Measurements from ENCODE around the gene ASB6.

Gene ASB6, protein sequence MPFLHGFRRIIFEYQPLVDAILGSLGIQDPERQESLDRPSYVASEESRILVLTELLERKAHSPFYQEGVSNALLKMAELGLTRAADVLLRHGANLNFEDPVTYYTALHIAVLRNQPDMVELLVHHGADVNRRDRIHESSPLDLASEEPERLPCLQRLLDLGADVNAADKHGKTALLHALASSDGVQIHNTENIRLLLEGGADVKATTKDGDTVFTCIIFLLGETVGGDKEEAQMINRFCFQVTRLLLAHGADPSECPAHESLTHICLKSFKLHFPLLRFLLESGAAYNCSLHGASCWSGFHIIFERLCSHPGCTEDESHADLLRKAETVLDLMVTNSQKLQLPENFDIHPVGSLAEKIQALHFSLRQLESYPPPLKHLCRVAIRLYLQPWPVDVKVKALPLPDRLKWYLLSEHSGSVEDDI

DNA sequence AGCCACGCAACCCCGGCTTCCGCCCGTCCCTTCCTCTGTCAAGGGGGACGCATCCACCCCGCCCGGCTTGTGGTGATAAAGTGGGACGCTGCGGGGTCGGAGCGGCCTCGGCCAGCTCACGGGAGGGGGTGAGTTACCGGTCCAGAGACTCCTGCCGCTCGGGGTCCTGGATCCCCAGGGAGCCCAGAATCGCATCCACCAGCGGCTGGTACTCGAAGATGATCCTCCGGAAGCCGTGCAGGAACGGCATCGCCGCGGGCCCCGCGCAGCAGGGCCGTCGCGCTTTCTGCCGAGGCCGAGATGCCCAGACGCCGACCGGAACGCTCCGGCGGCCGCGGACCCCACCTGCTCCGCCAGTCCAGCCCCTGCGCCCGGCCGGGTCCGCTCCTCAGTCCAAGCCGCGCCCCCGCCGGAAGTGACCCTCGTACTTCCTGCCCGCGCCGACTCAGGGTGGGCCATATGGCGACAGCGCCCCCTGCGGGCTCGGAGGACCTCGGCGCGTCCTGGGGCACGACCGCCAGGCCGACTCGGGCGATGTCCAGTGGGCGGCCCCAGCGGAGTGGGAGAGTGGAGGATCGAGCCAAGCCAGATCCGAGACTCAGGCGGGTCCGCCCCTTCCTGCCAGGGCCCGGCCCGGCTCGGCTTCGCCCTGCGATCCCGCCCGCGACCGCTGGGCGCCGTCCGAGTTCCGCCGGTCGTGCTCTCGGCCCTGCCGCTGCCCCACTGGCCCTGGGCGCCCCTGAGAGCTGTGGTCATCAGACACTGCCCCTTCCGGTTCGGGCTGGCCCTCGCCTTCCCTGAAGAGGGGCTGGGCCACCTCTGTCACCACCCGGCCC lies at the start of gene ASB6:
Gene ASB6, minus strand, starts transcription at position 402 of the 836 bp plus-strand sequence. Its CDS starts 152 bp downstream, at position 250.
- DNase-seq: peak; percentile 62

DNA sequence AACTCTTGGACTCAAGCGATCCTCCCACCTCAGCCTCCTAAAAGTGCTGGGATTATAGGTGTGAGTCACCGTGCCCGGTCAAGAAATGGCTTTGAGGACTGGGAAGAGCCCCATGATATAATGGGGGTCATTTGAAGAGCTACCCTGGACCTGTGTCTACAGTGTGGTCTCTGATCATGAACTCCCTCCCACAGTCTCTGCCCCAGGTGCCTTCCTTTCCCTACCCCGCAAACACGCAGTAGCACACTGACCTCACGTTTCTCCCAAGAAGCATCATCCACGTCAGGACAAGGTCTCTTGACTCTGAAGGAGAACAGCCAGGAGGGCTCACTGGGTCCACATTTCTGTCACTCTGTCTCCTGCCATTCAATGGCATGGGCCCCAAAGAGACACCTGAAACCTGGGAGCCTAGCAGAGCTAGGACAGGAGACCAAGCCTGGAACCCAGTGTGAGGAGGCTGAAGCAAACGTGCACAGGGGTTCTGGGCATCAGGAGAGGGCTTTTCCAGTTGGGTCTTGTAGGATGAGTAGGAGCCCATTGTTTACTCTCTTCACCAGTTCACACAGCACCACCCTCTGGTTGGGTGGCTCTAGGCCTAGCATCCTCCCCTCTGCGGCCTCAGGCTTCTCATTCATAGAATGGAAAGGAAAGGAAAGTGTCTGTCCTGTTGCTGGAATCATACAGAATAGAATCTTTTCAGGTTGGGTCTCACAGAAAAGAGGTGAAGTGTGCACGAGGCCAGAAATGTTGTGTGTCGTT lies 46.5 kb upstream of the ASB6 start:
- no peak for DNase-seq

DNA sequence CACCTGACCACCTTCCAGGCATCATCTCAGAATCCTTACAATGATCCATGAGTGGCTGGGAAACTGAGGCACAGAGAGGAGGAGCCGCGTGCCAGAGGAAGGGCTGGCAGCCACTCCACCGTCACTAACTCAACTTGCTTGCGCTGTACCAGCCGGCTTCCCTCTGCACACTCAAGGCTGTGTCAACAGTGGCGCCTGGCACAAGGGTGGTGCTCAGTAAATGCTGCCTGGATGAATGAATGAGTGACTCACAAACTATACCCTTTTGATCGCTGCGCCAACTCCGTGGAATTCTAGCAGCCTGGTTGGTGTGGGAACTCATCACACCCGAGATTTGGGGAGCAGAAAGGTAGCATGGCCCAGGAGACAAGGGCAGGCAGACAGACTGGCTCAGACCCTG lies 45.4 kb upstream of the ASB6 start:
- DNase-seq: no peak

DNA sequence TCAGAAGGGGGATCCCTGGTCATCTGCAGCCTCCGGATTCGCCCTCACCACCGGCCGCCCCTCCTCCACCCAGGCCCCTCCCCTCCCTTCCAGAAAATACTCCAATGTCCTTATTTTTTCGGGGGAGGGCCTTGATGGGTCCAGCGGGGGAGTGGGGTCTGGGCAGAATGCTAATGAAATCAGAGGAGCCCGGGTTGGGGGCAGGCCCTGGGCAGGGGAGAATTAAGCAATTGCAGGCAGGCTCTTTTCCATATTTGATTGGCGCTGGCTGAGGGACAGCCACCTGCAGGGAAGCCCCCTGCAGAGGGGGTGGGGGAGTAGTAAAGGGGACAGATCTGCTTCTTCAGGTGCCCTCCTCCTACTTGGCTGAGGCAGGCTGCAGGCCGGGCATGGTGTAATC lies 44.8 kb upstream of the ASB6 start:
- no peak for DNase-seq

DNA sequence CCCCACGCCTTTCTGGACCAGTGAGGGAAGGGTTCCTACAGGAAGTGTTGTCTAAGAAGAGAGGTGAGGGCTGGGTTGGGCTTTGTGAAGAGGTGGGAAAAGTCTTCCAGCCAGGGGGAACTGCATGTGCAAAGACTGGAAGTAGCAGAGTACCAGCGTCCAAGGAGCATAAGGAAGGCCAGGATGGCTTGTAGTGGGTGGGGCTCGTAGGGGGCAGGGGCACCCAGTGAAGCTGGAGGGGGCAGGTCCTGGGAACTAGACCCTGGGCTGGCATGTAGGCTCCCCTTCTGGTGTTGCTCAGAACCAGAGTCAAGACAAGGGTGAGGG lies 43.9 kb upstream of the ASB6 start:
- no peak for DNase-seq

DNA sequence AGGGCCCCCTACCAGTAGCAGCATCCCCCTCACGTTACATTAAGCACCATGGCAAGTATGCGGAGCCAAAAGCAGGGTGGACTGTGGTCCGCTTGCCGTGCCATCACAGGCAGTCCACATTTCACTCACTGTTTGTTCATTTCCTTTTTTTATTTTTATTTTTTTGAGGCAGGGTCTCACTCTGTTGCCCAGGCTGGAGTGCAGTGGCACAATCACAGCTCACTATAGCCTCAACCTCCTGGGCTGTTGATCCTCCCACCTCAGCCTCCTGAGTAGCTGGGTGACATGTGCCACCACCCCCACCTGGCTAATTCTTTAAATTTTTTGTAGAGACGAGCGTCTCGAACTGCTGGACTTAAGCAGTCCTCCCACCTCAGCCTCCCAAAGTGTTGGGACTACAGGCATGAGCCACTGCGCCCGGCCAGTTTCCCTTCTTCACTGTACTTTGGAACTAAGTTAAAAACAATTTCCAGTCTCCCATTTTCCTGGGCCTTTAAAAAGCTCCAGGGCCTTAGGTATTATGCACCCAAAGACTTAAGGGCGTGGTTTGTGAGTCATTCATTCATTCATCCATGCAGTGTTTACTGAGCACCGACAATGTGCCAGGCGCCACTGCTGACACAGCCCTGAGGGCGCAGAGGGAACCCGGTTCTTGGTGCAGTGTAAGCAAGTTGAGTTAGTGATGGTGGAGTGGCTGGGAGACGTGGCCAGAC lies 43.4 kb upstream of the ASB6 start:
- DNase-seq: no peak

DNA sequence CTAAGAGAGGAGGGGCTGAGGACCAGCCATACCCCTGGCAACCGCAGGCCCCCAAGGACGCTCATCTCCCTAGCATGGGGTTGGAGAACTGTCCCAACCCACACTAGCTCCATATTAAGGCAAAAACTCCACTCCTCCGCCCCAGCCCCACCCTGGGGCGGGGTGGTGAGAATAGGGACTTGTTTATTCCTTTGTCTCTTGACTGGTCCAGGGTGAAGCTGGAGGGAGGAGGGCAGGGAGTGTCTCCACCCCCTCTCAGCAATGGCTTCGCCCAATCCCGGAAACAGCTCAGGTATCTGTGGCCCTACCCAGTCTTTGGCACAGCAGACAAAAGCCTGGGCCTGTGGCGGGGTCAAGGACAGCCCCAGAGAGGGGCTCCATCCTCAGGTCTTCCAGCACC lies 40.4 kb upstream of the ASB6 start:
- DNase-seq: no peak

DNA sequence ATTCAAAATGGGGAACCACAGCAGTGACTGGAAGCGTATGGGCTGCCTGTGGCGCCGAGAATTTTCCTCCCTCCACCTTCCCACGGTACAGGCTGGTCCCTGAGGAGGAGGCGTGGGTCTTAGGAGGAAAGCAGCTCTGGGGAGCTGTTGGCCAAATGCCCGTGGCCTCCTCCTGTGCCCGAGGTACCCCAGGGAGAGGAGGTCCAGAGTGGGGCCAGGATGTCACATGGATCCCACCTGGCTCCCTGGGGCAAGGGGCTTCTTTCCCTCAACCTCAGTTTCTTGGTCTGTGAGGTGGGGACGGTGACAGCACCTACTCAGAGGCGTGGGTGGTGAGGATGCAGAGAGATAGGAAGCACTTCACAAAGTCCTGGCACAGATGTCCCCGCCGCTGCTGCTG lies 40.0 kb upstream of the ASB6 start:
- no peak for DNase-seq

DNA sequence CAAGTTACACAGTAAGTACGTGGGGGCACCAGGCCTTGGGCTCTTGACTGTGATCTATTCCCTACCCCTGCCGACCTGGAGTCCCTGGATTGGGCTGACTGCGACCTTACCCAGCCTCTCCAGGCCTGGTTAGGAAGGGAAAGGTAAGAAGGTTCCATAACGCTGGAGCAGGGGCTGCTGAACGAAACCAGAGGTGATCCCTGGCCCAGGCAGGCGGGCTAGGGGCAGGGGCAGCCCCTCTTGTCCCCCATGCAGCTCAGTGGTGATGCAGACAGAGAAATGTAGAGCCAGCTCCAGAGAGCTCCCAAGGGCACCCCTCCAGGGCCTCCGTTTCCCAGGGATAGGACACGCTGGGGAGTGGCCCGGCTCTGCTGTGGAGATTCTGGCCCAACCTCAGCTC lies 37.6 kb upstream of the ASB6 start:
- DNase-seq: no peak

DNA sequence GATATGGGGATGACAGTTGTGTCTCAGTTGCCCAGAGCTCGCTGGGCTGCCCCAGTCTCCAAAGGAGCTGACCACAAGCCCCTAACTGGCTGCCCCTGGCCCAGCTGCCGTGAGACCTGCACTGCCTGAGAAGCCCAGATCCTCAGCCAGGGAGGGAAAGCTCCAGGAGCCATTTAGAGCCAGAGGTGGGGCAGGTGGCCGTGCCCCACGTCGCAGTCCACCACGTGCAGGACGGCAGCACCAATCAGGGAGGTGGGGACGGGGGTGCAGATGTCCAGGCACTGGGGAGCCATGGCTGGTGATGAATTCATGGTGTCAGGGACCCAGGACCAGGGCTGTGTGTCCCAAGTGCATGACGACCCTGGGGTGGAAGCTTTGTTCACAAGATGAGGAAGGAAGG lies 36.9 kb upstream of the ASB6 start:
- DNase-seq: no peak

DNA sequence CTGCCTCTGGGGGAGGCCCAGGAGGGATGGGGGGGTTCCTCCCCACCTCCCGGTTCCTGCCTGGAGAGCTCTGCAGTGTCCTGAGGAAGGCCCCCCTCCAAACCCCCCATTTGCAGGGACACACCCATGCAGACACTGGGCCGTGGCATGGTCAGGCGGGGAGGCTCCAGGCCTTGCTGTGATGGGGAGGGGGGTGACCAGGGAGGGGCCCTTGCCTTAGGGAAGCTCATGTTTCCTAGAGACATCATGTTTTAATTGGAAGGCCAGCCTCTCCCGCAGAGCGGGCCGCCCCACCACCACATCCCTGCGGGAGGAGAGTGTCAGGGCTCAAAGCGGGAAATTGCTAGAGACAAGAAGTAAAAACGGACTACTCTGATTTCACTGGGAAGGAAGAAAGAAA lies 35.5 kb upstream of the ASB6 start:
- DNase-seq: no peak

DNA sequence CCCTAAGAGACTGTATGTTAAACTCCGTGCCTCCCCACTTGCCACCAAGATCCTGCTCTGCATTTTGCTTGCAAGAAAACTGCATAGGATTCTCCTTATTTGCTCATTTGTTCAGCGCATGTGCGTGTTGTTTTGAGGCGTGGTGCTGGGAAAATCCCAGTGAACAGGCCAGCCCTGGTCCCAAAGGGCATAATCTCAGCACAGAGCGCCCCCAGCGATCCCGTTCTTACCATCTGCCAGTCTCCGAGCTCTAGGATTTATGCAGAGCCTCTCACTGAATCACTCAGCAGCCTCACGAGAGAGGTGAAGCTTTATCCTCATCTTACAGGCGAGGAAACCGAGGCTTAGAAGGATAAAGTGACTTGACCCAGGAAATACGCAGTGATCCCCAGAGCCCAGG lies 35.0 kb upstream of the ASB6 start:
- DNase-seq: no peak

DNA sequence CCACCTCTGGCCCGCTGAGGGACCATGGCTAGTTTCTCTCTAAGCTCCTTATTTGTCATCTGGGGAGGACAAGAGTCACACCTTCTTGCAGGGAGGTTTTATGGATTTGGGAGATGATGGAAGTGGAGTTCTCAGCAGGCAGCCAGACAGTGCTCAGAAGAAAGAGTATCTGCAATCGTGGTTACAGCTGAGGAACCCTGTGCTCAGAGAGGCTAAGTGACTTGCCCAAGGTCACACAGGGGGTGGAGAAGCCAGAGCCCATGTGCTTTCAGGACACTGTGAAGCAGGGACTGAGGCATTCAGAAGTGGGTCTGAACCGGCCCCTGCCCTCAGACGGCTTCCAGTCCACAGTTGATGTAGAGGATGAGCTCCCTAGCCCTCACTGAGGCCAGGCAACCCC lies 34.3 kb upstream of the ASB6 start:
- DNase-seq: no peak

DNA sequence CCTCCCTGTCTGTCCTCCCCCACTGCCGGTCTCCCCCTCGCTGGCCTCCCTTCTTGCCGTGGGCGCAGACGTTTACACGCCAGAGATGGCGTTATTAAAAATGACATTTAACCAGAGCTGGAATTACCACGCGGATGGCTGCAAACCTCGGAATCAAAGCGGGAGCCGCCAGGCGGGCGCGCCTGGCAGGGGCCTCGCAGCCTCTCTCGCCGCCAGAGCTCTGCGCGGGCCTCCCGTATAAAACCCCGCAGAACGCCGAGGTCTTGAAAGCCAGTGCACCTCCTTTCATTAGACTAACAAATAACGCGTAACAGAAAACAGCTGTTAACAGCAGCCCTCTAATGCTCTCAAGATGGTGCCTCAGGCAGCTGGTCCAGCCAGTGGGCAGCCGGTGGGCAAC lies 33.7 kb upstream of the ASB6 start:
- DNase-seq: no peak

DNA sequence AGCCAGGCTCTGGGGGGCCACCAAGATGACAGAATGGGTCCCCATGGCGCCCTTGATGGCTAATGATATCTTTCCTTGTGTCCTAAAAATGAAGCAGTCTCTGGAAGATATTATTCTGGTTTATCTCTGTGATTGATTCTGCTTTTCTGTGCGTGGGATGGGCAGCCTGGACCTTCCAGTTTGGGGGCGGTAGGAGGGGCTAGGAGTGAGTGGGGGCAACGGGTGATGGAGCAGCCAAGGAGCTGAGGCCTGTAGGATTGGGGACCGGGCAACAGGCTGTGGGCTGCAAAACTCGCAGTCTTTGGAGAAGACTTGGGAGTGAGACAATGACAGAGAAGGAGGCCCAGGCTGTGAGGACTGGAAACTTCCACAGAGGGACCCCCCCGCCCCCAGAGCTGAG lies 32.3 kb upstream of the ASB6 start:
- no peak for DNase-seq

DNA sequence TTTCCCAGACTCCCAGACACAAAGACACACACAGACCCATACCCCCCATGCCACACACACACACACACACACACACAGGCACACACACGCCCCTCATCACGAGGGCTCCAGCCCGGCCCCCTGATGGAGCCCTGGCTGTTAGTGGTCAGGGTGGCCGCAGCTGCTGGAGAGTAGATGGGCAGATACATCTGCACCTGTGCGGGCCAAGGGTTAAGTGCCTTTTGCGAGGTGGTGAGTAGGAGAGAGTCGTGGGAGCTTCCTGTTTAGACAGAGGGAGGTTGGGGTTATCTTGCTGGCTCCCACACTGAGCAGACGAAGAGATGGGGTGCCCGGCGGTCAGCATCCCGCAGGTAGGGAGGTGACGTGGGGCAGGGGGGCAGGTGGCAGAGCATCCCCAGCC lies 31.7 kb upstream of the ASB6 start:
- DNase-seq: no peak

DNA sequence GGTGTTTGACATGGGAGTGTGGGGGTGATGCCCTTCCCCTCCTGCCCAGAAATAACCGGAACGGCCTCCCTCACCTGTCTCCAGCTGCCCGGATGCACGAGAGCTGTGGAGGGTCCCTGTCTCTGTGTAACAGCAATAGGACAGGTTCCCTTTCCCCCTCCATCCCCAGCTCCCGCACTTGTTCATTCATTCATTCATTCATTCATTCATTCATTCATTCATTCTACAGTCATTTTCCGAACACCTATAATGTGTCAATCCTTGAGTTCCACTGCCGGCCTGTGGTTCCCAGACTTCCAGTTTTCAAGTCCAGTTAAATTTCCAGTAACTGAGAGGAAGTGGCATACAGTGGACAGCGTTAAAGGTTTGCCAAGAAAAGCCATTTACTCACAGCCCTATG lies 30.8 kb upstream of the ASB6 start:
- no peak for DNase-seq

DNA sequence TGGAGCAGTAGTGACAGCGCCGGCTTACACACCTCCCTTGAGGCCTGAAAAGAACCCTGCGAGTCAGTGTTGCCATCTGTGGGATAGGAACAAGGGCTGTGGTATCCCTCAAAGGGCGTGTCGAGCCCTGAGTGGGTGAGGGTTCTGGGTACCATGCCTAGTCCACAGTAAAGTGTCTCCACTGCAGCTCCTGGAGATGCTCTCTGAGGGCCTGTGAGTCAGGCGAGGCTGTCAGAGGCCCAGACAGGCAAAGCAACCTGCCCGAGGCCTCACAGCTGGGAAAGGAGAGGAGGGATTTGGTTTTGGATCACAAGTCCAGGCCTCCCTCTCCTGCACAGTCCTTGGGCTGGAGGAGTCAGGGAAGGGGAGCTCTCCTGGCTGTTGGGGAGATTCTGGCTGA lies 29.6 kb upstream of the ASB6 start:
- no peak for DNase-seq

DNA sequence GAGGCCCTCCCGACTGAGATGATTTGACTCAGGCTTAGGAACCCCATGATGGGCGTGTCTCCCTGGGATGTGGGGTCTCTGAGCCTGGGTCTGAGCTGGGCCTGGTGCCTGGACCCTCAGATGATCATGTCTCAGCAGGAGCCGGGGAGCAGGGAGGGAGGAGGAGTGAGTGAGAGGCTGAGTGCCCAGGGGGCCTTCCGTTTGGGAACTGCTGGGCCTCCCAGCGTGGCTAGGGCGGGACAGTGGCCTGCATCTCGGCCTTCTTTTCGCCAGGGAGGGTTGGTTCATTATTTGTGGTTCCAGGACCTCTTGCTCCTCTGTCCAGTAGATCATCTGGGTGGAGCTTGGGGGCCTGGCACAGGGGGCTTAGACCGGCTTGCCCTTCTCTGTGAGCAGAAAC lies 29.1 kb upstream of the ASB6 start:
- DNase-seq: no peak

DNA sequence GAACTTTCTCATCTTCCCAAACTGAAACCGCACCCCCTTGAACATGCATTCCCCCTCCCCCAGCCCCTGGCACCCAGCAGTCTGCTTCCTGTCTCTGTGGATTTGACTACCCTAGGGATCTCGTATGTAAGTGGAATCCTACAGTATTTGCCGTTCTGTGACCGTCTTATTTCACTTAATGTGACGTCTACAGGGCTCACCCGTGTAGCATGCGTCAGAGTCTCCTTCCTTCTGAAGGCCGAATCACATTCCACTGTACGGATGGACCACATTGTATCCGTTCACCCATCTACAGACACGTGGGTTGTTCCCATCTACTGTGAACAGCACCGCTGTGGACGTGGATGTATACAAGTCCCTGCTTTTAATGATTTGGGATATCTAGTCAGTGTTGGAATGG lies 28.0 kb upstream of the ASB6 start:
- no peak for DNase-seq

DNA sequence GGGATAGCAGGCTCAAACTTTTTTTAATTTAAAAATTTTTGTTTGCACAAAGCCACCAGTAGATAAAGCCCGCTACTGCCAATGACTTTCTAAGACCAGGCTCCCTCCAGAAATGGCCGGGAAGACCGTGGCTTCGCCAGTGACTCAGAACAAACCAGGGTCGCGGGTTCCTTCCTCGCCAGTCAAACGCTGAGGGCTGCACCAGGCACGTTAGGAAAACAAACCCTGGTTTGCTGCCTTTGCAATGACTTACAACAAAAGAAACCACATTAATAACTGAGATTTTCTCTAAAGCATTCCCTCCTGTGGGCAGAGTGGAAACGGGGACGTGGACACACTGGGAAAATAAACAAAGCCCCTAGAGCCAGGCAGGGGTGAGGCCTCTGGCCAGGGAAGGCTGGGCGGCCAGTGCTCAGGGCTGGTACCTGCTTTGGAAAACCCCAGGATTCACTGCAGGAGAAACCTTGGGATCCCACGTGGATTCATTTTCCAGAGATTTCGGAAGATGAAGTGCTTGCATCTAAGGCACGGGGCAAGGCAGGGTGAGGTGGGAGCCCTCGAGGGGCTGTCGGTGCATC lies 27.3 kb upstream of the ASB6 start:
- no peak for DNase-seq

DNA sequence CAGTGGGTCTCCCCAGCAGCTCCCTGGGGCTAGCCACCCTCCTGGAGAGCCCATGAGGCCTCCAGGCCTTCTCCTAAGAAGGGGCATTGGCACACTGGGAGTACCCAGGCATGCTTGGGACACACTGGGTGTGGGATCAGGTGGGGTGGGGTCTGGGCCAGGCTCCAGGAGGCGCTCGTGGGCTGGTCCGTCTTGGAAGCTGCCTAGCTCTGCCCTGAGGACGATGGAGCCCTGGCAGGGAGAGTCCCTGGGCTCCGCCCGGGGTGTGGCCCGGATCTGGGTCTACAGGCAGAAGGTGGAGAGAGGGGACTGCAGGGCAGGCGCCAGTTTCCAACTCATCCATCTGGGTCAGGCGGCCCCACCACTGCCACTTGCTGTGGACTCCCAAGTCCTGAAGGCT lies 25.9 kb upstream of the ASB6 start:
- DNase-seq: no peak

DNA sequence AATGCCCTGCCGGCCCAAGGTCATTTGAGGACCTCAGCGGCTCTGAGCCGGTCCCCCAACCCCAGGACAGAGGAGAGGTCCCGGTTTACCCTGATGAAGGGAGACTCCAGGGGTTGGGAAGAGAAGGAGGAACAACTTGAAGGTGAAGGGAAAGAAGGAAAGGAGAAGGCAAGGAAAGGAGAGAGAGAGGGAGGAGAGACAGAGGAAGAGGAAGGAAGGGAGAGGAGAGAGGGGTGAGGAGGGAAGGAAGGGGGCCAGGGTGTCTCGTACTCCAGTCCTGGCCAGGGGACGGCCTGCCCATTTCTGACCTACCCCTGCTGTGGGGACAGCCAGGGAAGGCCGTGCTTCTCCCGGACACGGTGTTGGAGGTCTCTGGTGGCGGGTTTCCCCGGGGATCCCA lies 25.4 kb upstream of the ASB6 start:
- DNase-seq: no peak
